Fibroblast of mammary gland (primary cell): ENCODE results near the gene RASGRF2.

Experiments
- DNase-seq: peaks from one replicate; pipeline ENCODE4 v3.0.0-alpha.2; 2010; ENCODE audit warnings: low read depth
- H3K4me3 ChIP-seq: 2 replicates; pipeline ENCODE4 v1.5.1; 2011; ENCODE audit warnings: low read depth, mild to moderate bottlenecking, low read length, moderate library complexity; ENCODE audit not compliant: control insufficient read depth
- TF ChIP-seq, protein P1 (sequence below): conservative IDR thresholded peaks from 2 replicates; pipeline ENCODE4 v1.5.1; 2011; ENCODE audit warnings: low read depth, low read length, inconsistent platforms; ENCODE audit not compliant: control insufficient read depth, insufficient read depth

Gene RASGRF2

DNA sequence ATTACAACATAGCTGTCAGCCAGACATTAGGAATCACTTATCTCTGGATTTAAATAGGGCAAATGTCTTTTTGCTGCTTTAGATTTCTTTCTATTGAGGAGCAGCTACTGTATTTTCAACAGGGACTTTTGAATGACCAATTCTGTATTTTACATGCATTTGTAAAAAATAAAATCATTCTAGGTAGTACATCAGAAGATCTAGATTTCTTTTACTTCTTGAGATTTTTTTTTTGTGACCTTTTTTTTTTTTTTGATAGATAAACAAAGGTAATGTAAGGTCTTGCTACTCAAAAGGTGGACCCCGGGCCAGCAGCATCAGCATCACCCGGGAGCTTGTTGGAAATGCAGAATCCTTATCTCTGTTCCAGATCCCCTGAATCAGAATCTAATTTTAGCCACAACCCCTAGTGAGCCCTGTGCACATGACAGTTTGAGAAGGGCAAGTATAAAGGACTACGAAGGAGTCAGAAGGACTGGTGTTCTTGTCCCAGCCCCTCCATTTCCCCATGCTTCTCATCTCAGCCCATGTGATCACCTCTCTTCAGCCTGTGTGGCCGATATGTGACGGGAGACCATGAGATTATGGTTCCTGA, 235.3 kb downstream of the RASGRF2 start:
- TF ChIP-seq, protein P1, sequence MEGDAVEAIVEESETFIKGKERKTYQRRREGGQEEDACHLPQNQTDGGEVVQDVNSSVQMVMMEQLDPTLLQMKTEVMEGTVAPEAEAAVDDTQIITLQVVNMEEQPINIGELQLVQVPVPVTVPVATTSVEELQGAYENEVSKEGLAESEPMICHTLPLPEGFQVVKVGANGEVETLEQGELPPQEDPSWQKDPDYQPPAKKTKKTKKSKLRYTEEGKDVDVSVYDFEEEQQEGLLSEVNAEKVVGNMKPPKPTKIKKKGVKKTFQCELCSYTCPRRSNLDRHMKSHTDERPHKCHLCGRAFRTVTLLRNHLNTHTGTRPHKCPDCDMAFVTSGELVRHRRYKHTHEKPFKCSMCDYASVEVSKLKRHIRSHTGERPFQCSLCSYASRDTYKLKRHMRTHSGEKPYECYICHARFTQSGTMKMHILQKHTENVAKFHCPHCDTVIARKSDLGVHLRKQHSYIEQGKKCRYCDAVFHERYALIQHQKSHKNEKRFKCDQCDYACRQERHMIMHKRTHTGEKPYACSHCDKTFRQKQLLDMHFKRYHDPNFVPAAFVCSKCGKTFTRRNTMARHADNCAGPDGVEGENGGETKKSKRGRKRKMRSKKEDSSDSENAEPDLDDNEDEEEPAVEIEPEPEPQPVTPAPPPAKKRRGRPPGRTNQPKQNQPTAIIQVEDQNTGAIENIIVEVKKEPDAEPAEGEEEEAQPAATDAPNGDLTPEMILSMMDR: no peak
- DNase-seq: peak; percentile 7
- H3K4me3 ChIP-seq: no peak overlapping the region

DNA sequence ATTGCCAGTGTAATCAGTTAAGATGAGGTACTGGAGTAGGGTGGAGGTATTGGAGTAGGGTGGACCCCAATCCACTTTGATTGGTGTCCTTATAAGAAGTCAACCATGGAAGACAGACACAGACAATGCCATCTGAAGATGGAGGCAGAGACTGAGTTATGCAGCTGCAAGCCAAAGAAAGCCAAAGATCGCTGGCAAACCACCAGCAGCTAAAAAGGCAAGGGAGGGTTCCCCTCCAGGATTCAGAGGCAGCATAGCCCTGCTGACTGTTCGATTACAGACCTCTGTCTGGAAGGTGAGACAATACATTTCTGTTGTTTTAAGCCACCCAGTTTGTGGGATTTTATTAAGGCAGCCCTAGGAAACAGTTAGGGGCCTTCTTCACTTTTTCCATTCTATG, 242.5 kb downstream of the RASGRF2 start:
- H3K4me3 ChIP-seq: no peak overlapping the region
- peak; percentile 10 for DNase-seq
- TF ChIP-seq, protein P1: no peak

DNA sequence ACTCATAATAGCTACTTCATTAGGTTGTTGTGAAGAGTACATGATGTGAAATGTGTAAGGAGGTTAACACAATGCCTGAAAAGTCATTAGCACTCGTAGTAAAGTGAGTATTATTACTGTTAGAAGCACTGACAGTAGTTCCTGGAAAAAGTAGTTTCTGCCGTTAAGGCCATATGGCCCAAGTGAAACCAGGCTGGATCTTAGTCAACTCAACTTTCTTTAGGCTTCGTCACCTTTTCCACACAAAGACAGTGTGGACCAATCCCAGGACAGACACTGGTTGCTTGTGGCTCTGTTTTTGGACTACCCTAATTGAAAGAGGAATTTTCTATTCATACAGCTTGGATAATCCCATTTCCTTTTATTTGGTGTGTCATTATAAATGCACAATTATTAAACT, 243.6 kb downstream of the RASGRF2 start:
- no peak for DNase-seq
- no peak overlapping the region for H3K4me3 ChIP-seq
- TF ChIP-seq, protein P1: no peak

DNA sequence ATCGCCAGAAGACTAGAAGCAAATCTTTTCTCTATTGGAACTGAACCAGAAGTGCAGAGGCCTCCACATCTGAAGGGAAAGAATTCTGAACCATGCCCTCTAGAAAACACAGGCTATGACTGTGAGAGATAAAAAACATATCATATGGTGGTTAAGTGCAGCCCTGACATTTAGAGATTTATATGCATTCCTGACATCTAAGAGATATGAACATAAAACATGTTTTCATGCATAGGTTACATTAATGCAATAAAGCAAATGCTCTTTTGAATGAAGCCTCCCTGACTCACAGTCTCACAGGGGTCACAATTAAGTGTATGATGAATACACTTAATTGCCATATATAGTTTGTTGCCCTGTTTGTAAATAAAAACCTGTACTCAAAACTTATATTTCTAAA, 244.0 kb downstream of the RASGRF2 start:
- TF ChIP-seq, protein P1: no peak
- DNase-seq: no peak
- H3K4me3 ChIP-seq: no peak overlapping the region

DNA sequence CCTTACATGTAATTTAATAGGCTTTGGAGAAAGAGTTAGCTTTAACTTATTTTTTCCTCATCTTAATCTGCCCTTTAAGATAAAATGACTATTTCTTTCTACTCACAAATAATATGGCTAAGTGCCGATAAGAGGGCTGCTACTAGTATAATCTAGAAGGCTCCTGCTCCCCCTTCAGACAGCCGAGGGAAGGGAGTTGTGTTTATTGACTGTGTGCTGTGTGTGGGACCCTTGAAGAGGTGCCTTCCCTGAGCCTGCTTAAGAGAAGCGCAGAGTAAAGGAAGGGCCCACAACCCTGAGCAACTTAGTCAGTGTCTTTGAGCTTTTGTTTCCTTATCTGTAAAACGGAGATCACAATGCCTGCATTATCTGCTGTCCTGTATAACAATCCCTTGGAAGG, 244.9 kb downstream of the RASGRF2 start:
- TF ChIP-seq, protein P1: no peak
- no peak for DNase-seq

DNA sequence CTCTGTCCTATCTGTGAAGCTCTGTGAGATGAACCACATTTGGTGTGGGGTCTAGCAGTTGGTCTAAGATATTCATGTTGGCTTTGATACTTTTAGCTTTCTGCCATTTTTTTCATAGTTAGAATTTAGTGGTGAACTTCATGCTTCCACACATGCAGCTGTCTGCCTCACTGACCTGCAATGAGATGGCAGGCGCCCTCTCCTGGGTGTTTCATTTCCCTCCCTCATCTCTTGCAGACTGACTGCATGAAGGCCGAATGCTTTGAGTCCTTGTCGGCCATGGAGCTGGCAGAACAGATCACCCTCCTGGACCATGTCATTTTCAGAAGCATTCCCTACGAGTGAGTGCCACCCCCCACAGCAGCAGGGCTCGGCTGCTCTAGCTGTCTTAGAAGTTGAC, 246.8 kb downstream of the RASGRF2 start:
- no peak overlapping the region for H3K4me3 ChIP-seq
- TF ChIP-seq, protein P1: peak; percentile 15
- DNase-seq: no peak

More for the DNA sequence above, 244.9 kb downstream of the RASGRF2 start:
- no peak overlapping the region for H3K4me3 ChIP-seq

DNA sequence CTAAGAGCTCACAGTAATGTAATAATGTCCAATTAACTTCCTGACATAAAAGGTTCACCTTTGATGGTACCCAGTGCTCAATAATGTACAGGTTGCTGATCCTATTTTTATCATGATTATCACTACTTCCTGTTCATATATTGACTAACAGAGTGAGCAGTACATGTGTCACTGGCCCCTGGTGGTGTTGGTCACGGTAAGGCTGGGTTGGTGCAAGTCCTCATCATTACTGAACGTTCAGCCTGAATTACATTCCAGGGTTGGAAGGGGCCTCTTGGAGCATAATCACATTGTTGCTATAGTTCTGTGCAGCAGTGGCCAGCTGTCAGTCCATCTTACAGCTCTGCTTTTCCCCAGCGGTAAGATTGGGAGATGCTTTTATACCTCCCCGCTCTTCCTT, 248.7 kb downstream of the RASGRF2 start:
- no peak overlapping the region for H3K4me3 ChIP-seq
- TF ChIP-seq, protein P1: no peak
- DNase-seq: peak; percentile 9
